Nephron (organoid): ENCODE data around the gene SEC11A.
"Not testable (repeated sequence)": the region's sequence is repeated elsewhere in the genome, so short reads cannot be mapped to it uniquely, and the experiment has no call there.

Experiments used
- H3K27ac Mint-ChIP-seq, 3 experiments: 2 replicates each; pipeline ENCODE4 v1.8.0; 2020; ENCODE audit warnings: mixed read lengths in 3 of 3, mild to moderate bottlenecking in 2 of 3, moderate library complexity in 1 of 3
- H3K27me3 Mint-ChIP-seq: 2 replicates; pipeline ENCODE4 v1.8.0; 2021; ENCODE audit warnings: low read depth, mild to moderate bottlenecking, moderate library complexity, mixed read lengths
- H3K36me3 Mint-ChIP-seq: 2 replicates; pipeline ENCODE4 v1.8.0; 2020; ENCODE audit warnings: low read depth, mixed read lengths
- H3K4me1 Mint-ChIP-seq: 2 replicates; pipeline ENCODE4 v1.8.0; 2020; ENCODE audit warnings: mixed read lengths
- H3K4me3 Mint-ChIP-seq, 3 experiments: 2 replicates each; pipeline ENCODE4 v1.8.0; 2020; ENCODE audit warnings: mild to moderate bottlenecking in 3 of 3, mixed read lengths in 3 of 3, moderate library complexity in 2 of 3
- H3K9me3 Mint-ChIP-seq: 2 replicates; pipeline ENCODE4 v1.8.0; 2020; ENCODE audit warnings: mixed read lengths
- TF ChIP-seq, protein P1 (sequence below), 3 experiments: fragments of 200-600 bp; sonication (generic); IDR thresholded peaks; one replicate each; pipeline ENCODE4 v1.5.0; 2021; ENCODE audit warnings: antibody characterized with exemption in 3 of 3; ENCODE audit not compliant: unreplicated experiment in 3 of 3

Gene SEC11A

DNA sequence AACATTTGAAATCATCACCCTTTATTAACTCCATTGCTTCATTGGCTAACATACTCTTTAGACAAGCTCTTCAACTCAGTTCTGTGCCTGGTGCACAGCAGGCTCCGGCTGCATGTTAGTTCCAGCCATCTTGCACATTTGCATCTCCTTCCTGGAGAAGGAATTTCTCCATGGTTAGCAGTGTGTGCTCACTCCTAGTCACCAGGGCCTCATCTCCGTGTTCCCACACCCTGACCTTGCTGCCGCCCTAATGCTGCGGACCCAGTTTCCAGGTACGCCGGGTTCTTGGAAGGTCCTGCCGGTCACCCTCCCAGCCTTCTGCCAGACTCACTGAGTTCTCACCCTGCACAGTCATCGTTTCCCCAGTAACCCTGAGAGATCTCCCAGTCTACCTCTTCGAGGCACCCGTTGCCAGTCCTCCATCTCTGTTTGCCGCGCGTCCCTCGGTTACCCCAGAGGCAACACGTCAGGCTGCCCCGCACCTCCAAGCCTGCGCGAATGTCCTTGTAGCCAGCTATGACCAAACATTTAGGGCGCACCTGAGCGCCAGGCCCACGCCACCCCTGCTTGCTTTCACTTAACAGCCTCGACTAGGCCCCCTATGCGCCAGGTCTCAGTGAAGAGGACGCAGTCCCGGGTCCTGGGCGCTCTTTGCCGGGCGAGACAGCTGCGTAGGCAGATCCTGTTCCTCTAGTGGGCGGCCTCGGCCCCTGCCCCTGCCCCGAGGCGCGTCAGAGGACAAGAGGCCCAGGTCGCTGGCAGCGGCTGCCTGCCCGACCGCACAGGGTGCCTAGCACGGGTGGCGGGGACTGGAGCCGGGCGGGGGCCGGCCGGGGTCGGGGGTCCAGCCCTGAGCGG, 31.7 kb upstream of the SEC11A start:
- Mint-ChIP-seq H3K4me3 (peak overlapping the region; percentile 94 to 96 (median 96)), H3K27me3 (no peaks in the 10 kb centered on the region), H3K9me3 (no peaks in the 10 kb centered on the region), H3K27ac (peak overlapping the region; percentile 98 to 100 (median 99)), H3K4me1 (peaks cover 50% of the 10 kb centered on the region), H3K36me3 (no peaks in the 10 kb centered on the region)
- TF ChIP-seq, protein P1, sequence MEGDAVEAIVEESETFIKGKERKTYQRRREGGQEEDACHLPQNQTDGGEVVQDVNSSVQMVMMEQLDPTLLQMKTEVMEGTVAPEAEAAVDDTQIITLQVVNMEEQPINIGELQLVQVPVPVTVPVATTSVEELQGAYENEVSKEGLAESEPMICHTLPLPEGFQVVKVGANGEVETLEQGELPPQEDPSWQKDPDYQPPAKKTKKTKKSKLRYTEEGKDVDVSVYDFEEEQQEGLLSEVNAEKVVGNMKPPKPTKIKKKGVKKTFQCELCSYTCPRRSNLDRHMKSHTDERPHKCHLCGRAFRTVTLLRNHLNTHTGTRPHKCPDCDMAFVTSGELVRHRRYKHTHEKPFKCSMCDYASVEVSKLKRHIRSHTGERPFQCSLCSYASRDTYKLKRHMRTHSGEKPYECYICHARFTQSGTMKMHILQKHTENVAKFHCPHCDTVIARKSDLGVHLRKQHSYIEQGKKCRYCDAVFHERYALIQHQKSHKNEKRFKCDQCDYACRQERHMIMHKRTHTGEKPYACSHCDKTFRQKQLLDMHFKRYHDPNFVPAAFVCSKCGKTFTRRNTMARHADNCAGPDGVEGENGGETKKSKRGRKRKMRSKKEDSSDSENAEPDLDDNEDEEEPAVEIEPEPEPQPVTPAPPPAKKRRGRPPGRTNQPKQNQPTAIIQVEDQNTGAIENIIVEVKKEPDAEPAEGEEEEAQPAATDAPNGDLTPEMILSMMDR (IDR thresholded peaks at IDR 0.05; ENCODE audit: unreplicated experiment in 3 of 3): no peak

DNA sequence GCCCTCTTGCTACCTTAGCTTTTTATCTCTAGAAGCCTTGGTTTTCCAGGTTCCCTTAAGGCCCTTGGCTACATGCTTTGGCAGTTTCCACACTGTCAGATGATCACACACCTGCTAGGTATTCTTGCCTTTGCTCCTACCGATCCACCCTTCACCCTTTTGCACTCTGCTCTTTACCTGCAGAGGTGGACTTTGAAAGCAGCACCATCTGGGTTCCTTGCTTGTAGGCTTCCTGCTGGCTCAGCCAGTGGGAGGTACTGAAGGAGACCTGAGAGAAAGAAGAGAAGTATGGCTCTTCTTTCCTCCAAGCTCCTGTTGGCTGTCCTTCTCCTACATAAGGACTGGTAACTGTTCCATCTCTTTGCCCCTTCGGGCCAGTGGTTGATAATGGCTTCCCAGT, 25.2 kb upstream of the SEC11A start:
- H3K36me3 Mint-ChIP-seq: no peaks in the 10 kb centered on the region
- H3K27ac Mint-ChIP-seq: no peak overlapping the region
- TF ChIP-seq, protein P1 (IDR thresholded peaks at IDR 0.05; ENCODE audit: unreplicated experiment in 3 of 3): no peak
- no peaks in the 10 kb centered on the region for H3K9me3 Mint-ChIP-seq
- H3K27me3 Mint-ChIP-seq: no peaks in the 10 kb centered on the region
- H3K4me3 Mint-ChIP-seq: no peak overlapping the region
- peaks cover 12% of the 10 kb centered on the region for H3K4me1 Mint-ChIP-seq

DNA sequence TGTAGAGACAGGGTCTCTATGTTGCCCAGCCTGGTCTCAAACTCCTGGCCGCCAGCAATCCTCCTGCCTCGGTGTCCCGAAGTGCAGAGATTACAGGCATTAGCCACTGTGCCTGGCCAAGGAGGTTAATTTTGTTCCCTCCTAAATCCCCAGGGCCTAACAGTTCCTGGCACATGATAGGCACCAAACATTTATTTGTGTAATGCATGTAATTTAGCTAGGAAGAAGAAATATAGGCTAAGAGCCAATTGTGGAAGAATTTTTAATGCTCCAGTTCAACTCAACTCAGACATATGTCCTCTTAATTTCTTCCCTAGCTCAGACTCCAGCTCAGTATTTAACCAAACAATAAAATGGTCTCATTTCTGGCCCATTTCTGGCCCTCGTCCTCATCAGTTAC, 24.8 kb upstream of the SEC11A start:
- Mint-ChIP-seq H3K27me3 (no peaks in the 10 kb centered on the region), H3K4me1 (peaks cover 11% of the 10 kb centered on the region), H3K36me3 (no peaks in the 10 kb centered on the region), H3K9me3 (no peaks in the 10 kb centered on the region), H3K27ac (no peak overlapping the region), H3K4me3 (no peak overlapping the region)
- TF ChIP-seq, protein P1 (IDR thresholded peaks at IDR 0.05; ENCODE audit: unreplicated experiment in 3 of 3): no peak

DNA sequence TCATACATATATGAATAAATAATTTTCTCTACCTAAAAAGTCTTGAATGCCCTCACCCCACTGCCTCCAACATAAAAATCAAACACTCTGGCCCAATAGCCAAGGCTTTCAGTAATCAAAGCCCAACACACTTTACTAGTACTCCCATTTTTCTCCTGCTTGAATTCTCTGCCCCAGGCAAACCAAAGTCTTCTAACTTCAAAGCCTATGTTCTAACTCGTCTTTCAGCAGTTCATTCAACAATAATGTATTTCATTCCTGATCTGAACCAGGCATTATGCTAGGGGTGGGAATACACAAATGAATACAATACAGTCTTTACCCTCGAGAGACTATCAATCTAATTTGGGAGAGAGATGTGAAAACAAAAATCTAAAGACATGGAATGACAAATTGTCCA, 21.1 kb upstream of the SEC11A start:
- no peaks in the 10 kb centered on the region for H3K36me3 Mint-ChIP-seq
- H3K4me3 Mint-ChIP-seq: no peak overlapping the region
- H3K27me3 Mint-ChIP-seq: peaks cover 5% of the 10 kb centered on the region
- peaks cover 20% of the 10 kb centered on the region for H3K4me1 Mint-ChIP-seq
- H3K9me3 Mint-ChIP-seq: no peaks in the 10 kb centered on the region
- TF ChIP-seq, protein P1 (IDR thresholded peaks at IDR 0.05; ENCODE audit: unreplicated experiment in 3 of 3): no peak
- H3K27ac Mint-ChIP-seq: peak overlapping the region in 1 of 3 experiments; percentile 45

DNA sequence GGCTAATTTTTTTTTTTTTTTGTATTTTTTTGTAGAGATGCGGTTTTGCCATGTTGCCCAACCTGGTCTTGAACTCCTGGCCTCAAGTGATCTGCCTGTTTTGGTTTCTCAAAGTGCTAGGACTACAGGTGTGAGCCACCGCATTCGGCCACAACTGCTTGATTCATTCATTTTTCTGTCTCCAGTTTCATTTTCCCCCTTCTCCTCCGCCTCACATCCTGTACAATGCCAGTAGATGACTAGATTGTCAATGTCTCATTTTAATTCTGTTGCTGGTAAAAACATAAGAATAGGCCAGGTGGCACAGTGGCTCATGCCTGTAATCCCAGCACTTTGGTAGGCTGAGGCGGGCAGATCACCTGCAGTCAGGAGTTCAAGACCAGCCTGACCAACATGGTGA, 20.4 kb upstream of the SEC11A start:
- TF ChIP-seq, protein P1 (IDR thresholded peaks at IDR 0.05; ENCODE audit: unreplicated experiment in 3 of 3): no peak
- Mint-ChIP-seq H3K27ac (peak overlapping the region in 2 of 3 experiments; percentile 36 to 58), H3K4me1 (peaks cover 20% of the 10 kb centered on the region), H3K36me3 (no peaks in the 10 kb centered on the region), H3K4me3 (no peak overlapping the region), H3K27me3 (peaks cover 5% of the 10 kb centered on the region), H3K9me3 (no peaks in the 10 kb centered on the region)

DNA sequence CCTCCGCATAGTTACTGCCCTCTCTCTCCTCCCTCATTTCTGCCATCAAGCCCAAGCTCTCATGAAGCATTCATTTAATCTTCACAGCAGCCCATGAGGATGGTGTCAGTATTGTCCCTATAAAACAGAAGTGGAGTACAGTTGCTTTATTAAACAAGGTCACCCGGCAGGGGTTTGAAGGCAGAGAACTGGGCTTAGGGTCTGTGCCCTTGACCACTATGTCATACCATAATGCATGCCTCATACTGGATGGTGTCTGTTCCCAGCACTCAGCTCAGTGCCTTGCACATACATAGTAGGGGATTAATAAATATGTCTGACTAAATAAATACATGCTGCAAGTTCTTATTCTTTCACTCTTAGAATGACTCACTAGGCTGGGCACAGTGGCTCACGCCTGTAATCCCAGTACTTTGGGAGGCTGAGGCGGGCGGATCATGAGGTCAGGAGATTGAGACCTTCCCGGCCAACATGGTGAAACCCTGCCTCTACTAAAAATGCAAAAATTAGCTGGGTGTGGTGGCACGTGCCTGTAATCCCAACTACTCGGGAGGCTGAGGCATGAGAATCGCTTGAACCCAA, 19.6 kb upstream of the SEC11A start:
- H3K4me3 Mint-ChIP-seq: peak overlapping the region; percentile 9 to 56 (median 52)
- peaks cover 20% of the 10 kb centered on the region for H3K4me1 Mint-ChIP-seq
- not testable (repeated sequence) for H3K36me3 Mint-ChIP-seq, H3K27me3 Mint-ChIP-seq, H3K9me3 Mint-ChIP-seq
- H3K27ac Mint-ChIP-seq: peak overlapping the region; percentile 87 to 98 (median 94)
